22Rv1 (cell line): ENCODE results near the gene PRKCE.

ENCODE experiments used
- H3K27ac ChIP-seq: fragments of 450-650 bp; 2 replicates; pipeline ENCODE4 v1.5.1; 2017
- ZFX ChIP-seq: fragments of 450-650 bp; IDR thresholded peaks from 2 replicates; pipeline ENCODE4 v1.6.1; 2017; ENCODE audit warnings: antibody characterized with exemption, borderline replicate concordance
- TF ChIP-seq, protein P1 (sequence below): fragments of 450-650 bp; IDR thresholded peaks from 2 replicates; pipeline ENCODE4 v1.5.1; 2017; ENCODE audit warnings: mild to moderate bottlenecking

Gene PRKCE

DNA sequence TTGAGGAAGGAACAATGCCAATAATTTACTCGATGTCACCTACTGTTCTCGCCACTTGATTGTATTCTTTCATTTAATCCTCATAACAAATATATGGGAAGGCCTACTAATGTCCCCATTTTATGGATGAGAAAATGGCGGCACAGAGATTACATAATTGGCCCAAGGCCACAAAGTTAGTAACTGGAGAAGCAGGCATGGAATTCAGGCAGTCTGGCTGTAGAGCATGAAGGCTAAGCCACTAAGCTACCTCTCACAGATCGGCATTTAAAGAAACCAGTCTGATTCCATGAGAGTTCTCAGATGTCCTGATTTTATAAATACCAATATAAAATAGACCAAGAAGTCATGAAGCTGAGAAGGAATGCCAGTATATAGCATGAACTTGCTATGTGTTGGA lies 523.9 kb downstream of the PRKCE start:
- H3K27ac ChIP-seq, result no peak overlapping the region
- no peak for TF ChIP-seq ZFX
- TF ChIP-seq, protein P1, sequence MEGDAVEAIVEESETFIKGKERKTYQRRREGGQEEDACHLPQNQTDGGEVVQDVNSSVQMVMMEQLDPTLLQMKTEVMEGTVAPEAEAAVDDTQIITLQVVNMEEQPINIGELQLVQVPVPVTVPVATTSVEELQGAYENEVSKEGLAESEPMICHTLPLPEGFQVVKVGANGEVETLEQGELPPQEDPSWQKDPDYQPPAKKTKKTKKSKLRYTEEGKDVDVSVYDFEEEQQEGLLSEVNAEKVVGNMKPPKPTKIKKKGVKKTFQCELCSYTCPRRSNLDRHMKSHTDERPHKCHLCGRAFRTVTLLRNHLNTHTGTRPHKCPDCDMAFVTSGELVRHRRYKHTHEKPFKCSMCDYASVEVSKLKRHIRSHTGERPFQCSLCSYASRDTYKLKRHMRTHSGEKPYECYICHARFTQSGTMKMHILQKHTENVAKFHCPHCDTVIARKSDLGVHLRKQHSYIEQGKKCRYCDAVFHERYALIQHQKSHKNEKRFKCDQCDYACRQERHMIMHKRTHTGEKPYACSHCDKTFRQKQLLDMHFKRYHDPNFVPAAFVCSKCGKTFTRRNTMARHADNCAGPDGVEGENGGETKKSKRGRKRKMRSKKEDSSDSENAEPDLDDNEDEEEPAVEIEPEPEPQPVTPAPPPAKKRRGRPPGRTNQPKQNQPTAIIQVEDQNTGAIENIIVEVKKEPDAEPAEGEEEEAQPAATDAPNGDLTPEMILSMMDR, result no peak

DNA sequence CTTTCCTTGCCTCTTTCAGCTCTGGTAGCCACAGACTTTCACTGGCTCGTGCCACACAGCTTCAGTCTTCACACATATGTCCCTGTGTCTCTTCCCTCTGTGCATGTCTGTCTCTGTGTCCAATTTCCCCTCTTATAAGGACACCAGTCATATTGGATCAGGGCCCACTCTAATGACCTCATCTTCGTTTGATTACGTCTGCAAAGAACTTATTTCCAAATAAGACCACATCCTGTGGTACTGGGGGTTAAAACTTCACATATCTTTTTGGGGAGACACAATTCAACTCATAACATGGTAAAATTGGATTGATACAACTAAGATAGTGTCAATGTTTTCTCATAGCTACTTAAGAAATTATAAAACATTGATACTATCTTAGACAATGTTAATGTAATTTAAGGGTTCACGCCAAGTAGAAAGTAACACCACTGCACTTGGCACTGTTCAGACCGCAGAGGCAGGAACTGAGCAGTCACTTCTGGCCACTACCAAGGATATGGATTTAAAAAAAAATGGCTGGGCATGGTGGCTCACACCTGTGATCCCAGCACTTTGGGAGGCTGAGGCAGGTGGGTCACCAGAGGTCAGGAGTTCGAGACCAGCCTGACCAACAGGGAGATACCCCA lies 526.1 kb downstream of the PRKCE start:
- TF ChIP-seq, protein P1, result no peak
- no peak for TF ChIP-seq ZFX
- no peak overlapping the region for H3K27ac ChIP-seq

DNA sequence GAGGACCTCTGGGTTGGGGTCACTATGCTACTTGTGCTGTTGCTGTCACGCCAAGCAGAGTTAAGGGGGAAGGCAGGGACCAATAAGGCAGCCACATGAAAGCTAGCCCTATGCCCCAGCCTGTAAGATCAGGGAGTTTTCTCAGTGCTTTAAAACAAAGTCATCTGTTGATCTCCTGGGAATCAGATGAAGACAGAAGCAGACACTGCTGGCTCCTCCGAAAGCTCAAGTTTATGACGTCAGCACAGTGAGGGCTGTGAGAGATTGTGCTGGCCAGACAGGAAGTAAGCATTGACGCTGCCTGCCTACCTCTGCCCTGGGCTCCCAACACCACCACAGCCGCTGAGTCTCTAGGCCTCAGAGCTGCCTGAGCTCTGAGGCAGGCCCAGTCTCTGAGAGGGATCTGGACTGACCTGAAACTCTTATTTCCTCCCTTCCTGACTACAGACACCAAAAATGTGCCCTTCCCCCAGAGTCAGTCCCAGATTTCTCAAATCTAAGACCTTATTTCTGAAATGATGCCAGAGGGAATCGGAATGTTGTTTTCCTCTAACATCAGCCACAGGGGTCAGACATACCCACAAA lies 527.7 kb downstream of the PRKCE start:
- H3K27ac ChIP-seq, result no peak overlapping the region
- no peak for TF ChIP-seq ZFX
- TF ChIP-seq, protein P1, result no peak

DNA sequence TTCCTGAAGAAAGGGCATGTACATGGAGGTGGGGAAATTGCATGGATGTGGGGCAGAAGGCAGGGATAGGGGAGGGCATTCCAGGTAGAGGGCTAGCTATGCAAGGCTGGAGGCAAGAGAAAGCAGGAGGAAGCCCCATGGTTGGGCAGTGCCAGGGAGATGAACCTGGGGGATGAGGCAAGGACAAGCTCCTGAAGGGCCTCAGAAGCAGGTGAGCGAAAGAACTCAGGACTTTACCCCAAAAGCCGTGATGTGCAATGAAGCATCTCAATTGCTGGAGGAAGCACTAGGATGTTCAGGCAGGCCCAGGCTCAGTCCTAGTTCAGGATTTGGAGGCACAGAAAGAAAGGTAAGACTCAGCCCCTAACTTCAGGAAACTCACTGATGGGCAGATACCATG lies 528.7 kb downstream of the PRKCE start:
- no peak overlapping the region for H3K27ac ChIP-seq
- no peak for TF ChIP-seq ZFX
- TF ChIP-seq, protein P1, result no peak

DNA sequence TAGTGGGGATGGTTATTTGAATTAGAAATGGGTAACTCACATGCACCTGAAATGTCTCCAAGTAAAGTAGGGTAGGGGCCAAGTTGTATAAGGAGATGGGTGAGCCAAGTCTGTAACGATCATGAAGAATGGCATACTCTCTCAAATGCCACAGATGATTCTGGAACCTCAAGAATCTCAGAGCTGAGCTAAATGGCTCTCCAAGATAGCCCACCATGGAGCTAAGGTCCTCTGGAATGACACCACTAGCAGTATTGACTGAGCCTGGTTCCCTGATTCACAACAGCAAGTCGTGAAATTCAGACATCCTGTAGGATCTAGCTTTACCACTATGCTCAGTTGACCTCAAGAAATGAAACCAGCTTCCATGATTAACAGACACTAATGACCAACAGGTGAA lies 529.8 kb downstream of the PRKCE start:
- no peak overlapping the region for H3K27ac ChIP-seq
- TF ChIP-seq ZFX, result no peak
- TF ChIP-seq, protein P1, result no peak

DNA sequence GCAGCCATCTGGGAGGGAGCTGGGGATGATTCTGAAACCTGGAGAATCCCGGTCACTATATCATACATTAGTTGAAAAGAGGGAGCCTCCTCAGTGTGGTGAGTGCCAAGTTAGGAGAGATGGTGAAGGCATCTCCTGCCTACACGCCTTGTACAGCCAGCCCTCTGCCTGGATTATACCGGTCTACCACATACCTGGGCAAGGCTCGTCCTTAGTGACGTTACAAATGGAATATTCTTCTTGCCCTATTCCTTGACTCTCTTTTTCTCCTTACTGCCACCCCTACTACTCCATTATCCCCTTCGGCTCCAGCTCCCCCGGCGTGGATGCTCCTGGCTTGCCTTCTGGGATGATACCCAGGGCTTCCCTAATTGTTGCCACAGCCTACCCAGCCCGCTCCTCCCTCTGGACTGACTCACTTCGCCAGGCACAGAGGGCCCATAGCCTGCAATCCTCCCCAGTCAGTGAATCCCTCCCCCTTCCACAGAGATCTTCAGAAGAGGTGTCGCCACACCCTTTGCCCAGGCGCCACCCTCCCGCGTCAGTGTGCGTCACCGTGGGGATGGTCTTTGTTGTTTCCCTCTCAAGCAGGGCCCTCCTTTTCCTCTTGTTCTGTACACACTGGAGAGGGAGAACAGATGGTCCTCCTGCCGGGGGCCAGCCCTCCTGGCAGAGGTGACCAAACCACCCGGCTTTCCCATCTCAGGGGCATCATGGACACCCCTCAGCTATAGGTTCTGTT lies 530.5 kb downstream of the PRKCE start:
- H3K27ac ChIP-seq, result no peak overlapping the region

More for the DNA sequence above, 530.5 kb downstream of the PRKCE start:
- TF ChIP-seq, protein P1, result no peak
- no peak for TF ChIP-seq ZFX
